HG03575 (cell line): Measurements from ENCODE around the gene CBX8.

Experiments used
- ATAC-seq: cut with Tn5 transposase; IDR thresholded peaks from one replicate; pipeline ENCODE4 v1.9.1; 2021; ENCODE audit not compliant: unreplicated experiment, insufficient number of reproducible peaks, low FRiP score; ENCODE audit errors: extremely low read depth

The CBX8 gene

DNA sequence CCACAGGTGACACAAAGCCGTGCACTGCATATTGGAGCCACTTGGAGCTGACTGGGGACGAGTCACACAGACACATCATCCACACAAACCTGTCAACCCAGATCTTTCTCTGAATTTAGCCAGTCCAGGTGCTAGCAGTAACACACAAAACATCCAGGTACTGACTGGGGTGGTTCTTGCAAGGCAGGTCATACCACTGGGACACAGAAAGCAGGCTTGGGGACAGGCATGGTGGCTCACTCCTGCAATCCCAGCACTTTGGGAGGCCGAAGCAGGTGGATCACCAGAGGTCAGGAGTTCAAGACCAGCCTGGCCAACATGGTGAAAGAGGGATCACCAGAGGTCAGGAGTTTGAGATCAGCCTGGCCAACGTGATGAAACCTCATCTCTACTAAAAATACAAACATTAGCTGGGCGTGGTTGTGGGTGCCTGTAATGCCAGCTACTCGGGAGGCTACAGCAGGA lies 51.2 kb downstream of the CBX8 start:
- no peak for ATAC-seq

DNA sequence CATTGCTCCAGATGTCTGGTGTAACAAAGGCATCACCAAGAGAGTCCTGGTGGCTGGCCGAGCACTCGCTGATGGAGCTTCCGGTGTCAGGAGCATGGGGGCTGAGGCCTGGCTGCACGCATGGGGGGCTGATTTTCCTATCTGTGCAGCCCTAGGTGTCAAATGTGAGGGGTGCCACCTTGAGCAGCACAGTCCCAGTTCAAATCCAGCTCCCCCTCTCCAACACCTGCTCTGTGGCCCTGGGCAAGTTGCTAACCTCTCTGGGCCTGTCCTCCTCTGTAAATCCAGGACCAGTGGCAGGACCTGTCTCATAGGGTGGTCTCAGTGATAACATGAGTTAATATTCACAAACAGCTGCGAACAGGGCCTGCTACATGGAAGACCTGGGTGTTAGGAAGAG lies 53.3 kb downstream of the CBX8 start:
- ATAC-seq, result no peak

DNA sequence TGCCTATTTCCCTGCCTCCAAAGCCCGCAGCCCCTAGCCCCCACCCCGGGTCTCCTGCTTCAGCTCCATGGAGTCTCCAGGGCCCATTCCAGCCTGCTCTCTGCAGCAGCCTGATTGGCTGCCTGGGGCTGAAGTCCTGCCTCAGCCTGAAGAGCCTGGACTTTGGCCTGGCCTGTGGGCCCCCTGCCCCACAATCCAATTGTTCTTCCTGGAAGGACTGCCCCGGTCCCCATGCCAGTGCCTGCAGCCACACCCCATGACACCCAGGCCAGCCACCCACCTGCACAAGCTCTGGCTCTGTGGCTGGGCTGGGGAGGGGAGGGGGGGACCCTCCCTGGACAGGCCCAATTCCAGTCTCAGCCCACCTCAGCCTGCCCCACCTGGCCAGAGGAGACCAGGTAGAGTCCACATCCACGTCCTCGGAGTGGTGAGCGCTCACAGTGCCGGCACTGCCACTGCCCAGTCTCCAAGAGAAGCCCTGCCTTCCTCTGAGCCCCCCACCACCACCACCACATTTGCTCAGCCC lies 53.9 kb downstream of the CBX8 start:
- ATAC-seq, result no peak

- ATAC-seq, result no peak
Measured at GRCh38 chr17:79742589-79742918, 54.3 kb downstream of the CBX8 start.
